GM23338 (cell line): Measurements from ENCODE around the gene CACNG6.

Experiments
- CTCF ChIP-seq, 2 experiments: fragments of 200-600 bp in 1 of 2; sonication (generic) in 1 of 2; conservative IDR thresholded peaks; 2 replicates each; pipeline versions ENCODE4 v1.5.1 to v1.6.1; 2016 to 2017; ENCODE audit warnings: antibody characterized with exemption in 2 of 2, low read depth in 2 of 2, mild to moderate bottlenecking in 2 of 2, moderate library complexity in 1 of 2
- EZH2 ChIP-seq: fragments of 200-600 bp; sonication (generic); IDR thresholded peaks from one replicate; pipeline ENCODE4 v1.8.0; 2017; ENCODE audit warnings: antibody characterized with exemption, mild to moderate bottlenecking, low read depth; ENCODE audit not compliant: unreplicated experiment
- POLR2AphosphoS5 ChIP-seq: IDR thresholded peaks from 2 replicates; pipeline ENCODE4 v1.6.1; 2016; ENCODE audit warnings: antibody characterized with exemption, low read depth

- TF ChIP-seq CTCF (conservative IDR thresholded peaks at IDR 0.05; ENCODE audit: low read depth in 2 of 2) = 0 out of 4 replicates have a peak, but pooled peaks of 1 of the 2 experiments have one; percentile 7
- no peak for TF ChIP-seq EZH2
- TF ChIP-seq POLR2AphosphoS5 = no peak; the same call in 1 of the 2 replicates
These were observed 10.0 kb upstream of the CACNG6 start for GRCh38 chr19:53981376-53981951.
